Measurements from ENCODE around the gene YES1.

The YES1 gene

DNA sequence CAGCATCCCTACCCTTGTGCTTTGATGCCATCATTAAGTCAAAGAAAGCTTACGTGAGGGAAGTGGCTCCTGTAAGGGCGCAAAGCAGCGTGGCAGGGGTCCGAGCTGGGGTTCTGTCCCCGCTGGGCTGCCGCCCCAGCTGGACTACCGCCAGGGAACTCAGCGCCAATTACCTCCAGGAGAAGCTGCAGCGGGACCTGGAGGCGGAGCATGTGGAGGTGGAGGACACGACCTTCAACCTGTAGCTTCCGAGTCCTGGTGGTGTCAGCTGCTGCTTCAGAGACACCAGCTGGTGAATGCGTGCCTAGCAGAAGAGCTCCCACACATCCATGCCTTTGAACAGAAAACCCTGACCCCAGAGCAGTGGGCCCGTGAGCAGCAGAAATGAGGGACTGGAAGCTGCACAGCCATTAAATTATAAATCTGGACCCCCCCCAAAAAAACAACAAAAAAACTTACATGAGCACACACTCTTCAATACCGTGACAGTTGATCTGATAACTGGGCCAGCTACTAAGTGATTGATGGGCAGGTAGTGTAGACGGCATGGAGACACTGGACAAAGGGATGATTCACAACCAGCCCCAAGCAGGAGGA, 20.1 kb upstream of the YES1 start (continued):
- TF ChIP-seq PRDM4 (tag by site-specific recombination; IDR thresholded peaks at IDR 0.05): no peak
- no peak for TF ChIP-seq ZNF248 (tag by site-specific recombination; IDR thresholded peaks at IDR 0.05)
- no peak for TF ChIP-seq ZNF266 (tag by site-specific recombination; IDR thresholded peaks at IDR 0.05; ENCODE audit: low read depth)
- no peak for TF ChIP-seq REPIN1 (tag by site-specific recombination; IDR thresholded peaks at IDR 0.05; ENCODE audit: low read depth)
- TF ChIP-seq EGR2 (tag by site-specific recombination; IDR thresholded peaks at IDR 0.05; ENCODE audit: low read depth): peak; percentile 76
- TF ChIP-seq ZNF121 (tag by site-specific recombination; IDR thresholded peaks at IDR 0.05): no peak
- TF ChIP-seq ZBTB44 (tag by site-specific recombination; IDR thresholded peaks at IDR 0.05): no peak
- no peak for TF ChIP-seq ZFP69B (tag by site-specific recombination; IDR thresholded peaks at IDR 0.05)
- TF ChIP-seq, protein P1, sequence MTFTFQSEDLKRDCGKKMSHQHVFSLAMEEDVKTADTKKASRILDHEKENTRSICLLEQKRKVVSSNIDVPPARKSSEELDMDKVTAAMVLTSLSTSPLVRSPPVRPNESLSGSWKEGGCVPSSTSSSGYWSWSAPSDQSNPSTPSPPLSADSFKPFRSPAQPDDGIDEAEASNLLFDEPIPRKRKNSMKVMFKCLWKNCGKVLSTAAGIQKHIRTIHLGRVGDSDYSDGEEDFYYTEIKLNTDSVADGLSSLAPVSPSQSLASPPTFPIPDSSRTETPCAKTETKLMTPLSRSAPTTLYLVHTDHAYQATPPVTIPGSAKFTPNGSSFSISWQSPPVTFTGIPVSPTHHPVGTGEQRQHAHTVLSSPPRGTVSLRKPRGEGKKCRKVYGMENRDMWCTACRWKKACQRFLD (tag by site-specific recombination; IDR thresholded peaks at IDR 0.05): no peak
- TF ChIP-seq GFI1B (tag by site-specific recombination; IDR thresholded peaks at IDR 0.05): no peak
- TF ChIP-seq YY1 (tag by site-specific recombination; IDR thresholded peaks at IDR 0.05): no peak
- TF ChIP-seq ZNF660 (tag by site-specific recombination; IDR thresholded peaks at IDR 0.05): no peak
- TF ChIP-seq, protein P2, sequence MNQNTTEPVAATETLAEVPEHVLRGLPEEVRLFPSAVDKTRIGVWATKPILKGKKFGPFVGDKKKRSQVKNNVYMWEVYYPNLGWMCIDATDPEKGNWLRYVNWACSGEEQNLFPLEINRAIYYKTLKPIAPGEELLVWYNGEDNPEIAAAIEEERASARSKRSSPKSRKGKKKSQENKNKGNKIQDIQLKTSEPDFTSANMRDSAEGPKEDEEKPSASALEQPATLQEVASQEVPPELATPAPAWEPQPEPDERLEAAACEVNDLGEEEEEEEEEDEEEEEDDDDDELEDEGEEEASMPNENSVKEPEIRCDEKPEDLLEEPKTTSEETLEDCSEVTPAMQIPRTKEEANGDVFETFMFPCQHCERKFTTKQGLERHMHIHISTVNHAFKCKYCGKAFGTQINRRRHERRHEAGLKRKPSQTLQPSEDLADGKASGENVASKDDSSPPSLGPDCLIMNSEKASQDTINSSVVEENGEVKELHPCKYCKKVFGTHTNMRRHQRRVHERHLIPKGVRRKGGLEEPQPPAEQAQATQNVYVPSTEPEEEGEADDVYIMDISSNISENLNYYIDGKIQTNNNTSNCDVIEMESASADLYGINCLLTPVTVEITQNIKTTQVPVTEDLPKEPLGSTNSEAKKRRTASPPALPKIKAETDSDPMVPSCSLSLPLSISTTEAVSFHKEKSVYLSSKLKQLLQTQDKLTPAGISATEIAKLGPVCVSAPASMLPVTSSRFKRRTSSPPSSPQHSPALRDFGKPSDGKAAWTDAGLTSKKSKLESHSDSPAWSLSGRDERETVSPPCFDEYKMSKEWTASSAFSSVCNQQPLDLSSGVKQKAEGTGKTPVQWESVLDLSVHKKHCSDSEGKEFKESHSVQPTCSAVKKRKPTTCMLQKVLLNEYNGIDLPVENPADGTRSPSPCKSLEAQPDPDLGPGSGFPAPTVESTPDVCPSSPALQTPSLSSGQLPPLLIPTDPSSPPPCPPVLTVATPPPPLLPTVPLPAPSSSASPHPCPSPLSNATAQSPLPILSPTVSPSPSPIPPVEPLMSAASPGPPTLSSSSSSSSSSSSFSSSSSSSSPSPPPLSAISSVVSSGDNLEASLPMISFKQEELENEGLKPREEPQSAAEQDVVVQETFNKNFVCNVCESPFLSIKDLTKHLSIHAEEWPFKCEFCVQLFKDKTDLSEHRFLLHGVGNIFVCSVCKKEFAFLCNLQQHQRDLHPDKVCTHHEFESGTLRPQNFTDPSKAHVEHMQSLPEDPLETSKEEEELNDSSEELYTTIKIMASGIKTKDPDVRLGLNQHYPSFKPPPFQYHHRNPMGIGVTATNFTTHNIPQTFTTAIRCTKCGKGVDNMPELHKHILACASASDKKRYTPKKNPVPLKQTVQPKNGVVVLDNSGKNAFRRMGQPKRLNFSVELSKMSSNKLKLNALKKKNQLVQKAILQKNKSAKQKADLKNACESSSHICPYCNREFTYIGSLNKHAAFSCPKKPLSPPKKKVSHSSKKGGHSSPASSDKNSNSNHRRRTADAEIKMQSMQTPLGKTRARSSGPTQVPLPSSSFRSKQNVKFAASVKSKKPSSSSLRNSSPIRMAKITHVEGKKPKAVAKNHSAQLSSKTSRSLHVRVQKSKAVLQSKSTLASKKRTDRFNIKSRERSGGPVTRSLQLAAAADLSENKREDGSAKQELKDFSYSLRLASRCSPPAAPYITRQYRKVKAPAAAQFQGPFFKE (tag by site-specific recombination; IDR thresholded peaks at IDR 0.05; ENCODE audit: borderline replicate concordance): no peak
- TF ChIP-seq ZFHX2 (tag by site-specific recombination; conservative IDR thresholded peaks at IDR 0.05): peak; percentile 89
- no peak for TF ChIP-seq ZNF664 (tag by site-specific recombination; IDR thresholded peaks at IDR 0.05)
- TF ChIP-seq ZNF146 (tag by site-specific recombination; IDR thresholded peaks at IDR 0.05): no peak
- TF ChIP-seq ZBTB8A (tag by site-specific recombination; IDR thresholded peaks at IDR 0.05): no peak
- TF ChIP-seq ZNF658 (tag by site-specific recombination; IDR thresholded peaks at IDR 0.05): no peak
- no peak for TF ChIP-seq ZNF426 (tag by site-specific recombination; IDR thresholded peaks at IDR 0.05)
- TF ChIP-seq ZNF324 (tag by site-specific recombination; IDR thresholded peaks at IDR 0.05): no peak
- TF ChIP-seq ZNF26 (tag by site-specific recombination; IDR thresholded peaks at IDR 0.05): no peak
- TF ChIP-seq ZNF510 (tag by site-specific recombination; IDR thresholded peaks at IDR 0.05; ENCODE audit: insufficient replicate concordance): no peak
- no peak for TF ChIP-seq ZFP41 (tag by site-specific recombination; IDR thresholded peaks at IDR 0.05; ENCODE audit: borderline replicate concordance)
- TF ChIP-seq ZNF311 (tag by site-specific recombination; IDR thresholded peaks at IDR 0.05; ENCODE audit: borderline replicate concordance): no peak
- TF ChIP-seq, protein P3, sequence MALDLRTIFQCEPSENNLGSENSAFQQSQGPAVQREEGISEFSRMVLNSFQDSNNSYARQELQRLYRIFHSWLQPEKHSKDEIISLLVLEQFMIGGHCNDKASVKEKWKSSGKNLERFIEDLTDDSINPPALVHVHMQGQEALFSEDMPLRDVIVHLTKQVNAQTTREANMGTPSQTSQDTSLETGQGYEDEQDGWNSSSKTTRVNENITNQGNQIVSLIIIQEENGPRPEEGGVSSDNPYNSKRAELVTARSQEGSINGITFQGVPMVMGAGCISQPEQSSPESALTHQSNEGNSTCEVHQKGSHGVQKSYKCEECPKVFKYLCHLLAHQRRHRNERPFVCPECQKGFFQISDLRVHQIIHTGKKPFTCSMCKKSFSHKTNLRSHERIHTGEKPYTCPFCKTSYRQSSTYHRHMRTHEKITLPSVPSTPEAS (tag by site-specific recombination; IDR thresholded peaks at IDR 0.05): no peak
- TF ChIP-seq ZNF521 (tag by site-specific recombination; IDR thresholded peaks at IDR 0.05): no peak
- TF ChIP-seq ZNF140 (tag by site-specific recombination; IDR thresholded peaks at IDR 0.05): no peak
